Vagina (tissue), 2 donors: ENCODE measurements around the gene OR6X1. TPM values are rescaled to one million over a fixed set of nuclear protein-coding genes. Genes with fewer than 3 reads are reported as not detected.

Source experiments
- DNase-seq, 2 donors: peaks; one replicate each; pipeline ENCODE4 v3.0.0-alpha.2; 2017; ENCODE audit errors: extremely low spot score in 2 of 2
- H3K27ac ChIP-seq: fragments of 200-600 bp; sonication (generic); one replicate; pipeline ENCODE4 v1.5.1; 2019
- H3K27me3 ChIP-seq: fragments of 200-600 bp; sonication (generic); one replicate; pipeline ENCODE4 v1.5.1; 2019
- H3K36me3 ChIP-seq, 2 donors: fragments of 200-600 bp; sonication (generic); one replicate each; pipeline ENCODE4 v1.5.1; 2017 to 2019
- H3K4me1 ChIP-seq: fragments of 200-600 bp; sonication (generic); one replicate; pipeline ENCODE4 v1.5.1; 2019
- H3K4me3 ChIP-seq, 2 donors: fragments of 200-600 bp; sonication (generic); 1 replicate in 1 of 2; 2 replicates in 1 of 2; pipeline ENCODE4 v1.5.1; 2016 to 2019
- H3K9me3 ChIP-seq: fragments of 200-600 bp; sonication (generic); one replicate; pipeline ENCODE4 v1.5.1; 2019
- POLR2A ChIP-seq, 2 donors: fragments of 450-650 bp; IDR thresholded peaks; one replicate each; pipeline ENCODE4 v1.6.1; 2017; ENCODE audit warnings: antibody characterized with exemption in 2 of 2, mild to moderate bottlenecking in 2 of 2, moderate library complexity in 2 of 2
- POLR2AphosphoS5 ChIP-seq, 2 donors: sonication (generic); formaldehyde crosslinking; IDR thresholded peaks; one replicate each; pipeline ENCODE4 v1.9.0; 2017; ENCODE audit warnings: antibody characterized with exemption in 2 of 2, mild to moderate bottlenecking in 2 of 2, low read depth in 1 of 2; ENCODE audit not compliant: insufficient read depth in 1 of 2
- intact Hi-C: fragments of 100-400 bp; cut with DNase I; formaldehyde crosslinking; loops from one replicate; pipeline ENCODE4 v1.15.1; 2023
- total RNA-seq: library from RNA; depleted of rRNA; stranded (reverse); fragments of >200 nt; gene quantifications from one replicate; pipeline ENCODE4 v1.2.3, GENCODE V29; 2016
- TF ChIP-seq, protein P1 (sequence below), 3 experiments: fragments of 450-650 bp in 2 of 3; fragments of 200-600 bp in 1 of 3; sonication (generic) in 1 of 3; IDR thresholded peaks; one replicate each; pipeline ENCODE4 v1.5.1; 2017 to 2019; ENCODE audit warnings: antibody characterized with exemption in 3 of 3, mild to moderate bottlenecking in 2 of 3, moderate library complexity in 2 of 3

The OR6X1 gene
- total RNA-seq, 1 donor from 2014 or later, result not detected

GRCh38 chr11:123736769-123737168 lies 17.5 kb downstream of the OR6X1 start:
- H3K9me3 ChIP-seq, result no peaks in the 10 kb centered on the region
- no peak for TF ChIP-seq POLR2A (IDR thresholded peaks at IDR 0.05)
- no peak for TF ChIP-seq POLR2AphosphoS5 (IDR thresholded peaks at IDR 0.05; ENCODE audit: insufficient read depth in 1 of 2, low read depth in 1 of 2)
- TF ChIP-seq, protein P1, sequence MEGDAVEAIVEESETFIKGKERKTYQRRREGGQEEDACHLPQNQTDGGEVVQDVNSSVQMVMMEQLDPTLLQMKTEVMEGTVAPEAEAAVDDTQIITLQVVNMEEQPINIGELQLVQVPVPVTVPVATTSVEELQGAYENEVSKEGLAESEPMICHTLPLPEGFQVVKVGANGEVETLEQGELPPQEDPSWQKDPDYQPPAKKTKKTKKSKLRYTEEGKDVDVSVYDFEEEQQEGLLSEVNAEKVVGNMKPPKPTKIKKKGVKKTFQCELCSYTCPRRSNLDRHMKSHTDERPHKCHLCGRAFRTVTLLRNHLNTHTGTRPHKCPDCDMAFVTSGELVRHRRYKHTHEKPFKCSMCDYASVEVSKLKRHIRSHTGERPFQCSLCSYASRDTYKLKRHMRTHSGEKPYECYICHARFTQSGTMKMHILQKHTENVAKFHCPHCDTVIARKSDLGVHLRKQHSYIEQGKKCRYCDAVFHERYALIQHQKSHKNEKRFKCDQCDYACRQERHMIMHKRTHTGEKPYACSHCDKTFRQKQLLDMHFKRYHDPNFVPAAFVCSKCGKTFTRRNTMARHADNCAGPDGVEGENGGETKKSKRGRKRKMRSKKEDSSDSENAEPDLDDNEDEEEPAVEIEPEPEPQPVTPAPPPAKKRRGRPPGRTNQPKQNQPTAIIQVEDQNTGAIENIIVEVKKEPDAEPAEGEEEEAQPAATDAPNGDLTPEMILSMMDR (IDR thresholded peaks at IDR 0.05), result no peak
- no peak for DNase-seq
- H3K27ac ChIP-seq, result no peak overlapping the region
- peaks cover 0 to 5% of the 10 kb centered on the region in 2 donors for H3K36me3 ChIP-seq
- no peak overlapping the region for H3K4me3 ChIP-seq
- intact Hi-C loops, result no loop called here
- H3K27me3 ChIP-seq, result no peaks in the 10 kb centered on the region
- peaks cover 14% of the 10 kb centered on the region for H3K4me1 ChIP-seq

DNA sequence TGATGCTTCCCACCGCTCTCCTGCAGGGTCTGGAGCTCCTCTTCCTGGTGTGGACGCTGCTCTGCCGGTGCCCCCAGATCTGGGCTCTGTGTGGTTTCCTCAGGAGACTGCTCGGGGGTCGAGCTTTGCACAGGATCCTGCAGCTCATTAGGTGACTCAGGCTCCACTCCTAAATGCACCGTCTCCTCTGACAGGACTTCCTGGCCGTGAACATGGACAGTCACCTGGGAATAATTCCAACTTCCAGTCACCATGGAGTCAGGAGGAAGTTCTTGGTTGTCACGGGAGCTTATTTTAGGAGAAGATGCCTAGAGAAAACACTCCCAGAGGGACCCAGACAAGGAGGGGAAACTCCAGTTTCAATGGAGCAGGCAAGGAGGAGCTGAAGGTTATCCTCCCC lies 24.7 kb downstream of the OR6X1 start:
- H3K9me3 ChIP-seq, result no peaks in the 10 kb centered on the region
- H3K27ac ChIP-seq, result no peak overlapping the region
- H3K4me3 ChIP-seq, result no peak overlapping the region
- H3K4me1 ChIP-seq, result no peaks in the 10 kb centered on the region
- intact Hi-C loops, result no loop called here
- H3K36me3 ChIP-seq, result peaks cover 8 to 59% of the 10 kb centered on the region in 2 donors
- TF ChIP-seq, protein P1 (IDR thresholded peaks at IDR 0.05), result no peak
- no peak for TF ChIP-seq POLR2AphosphoS5 (IDR thresholded peaks at IDR 0.05; ENCODE audit: insufficient read depth in 1 of 2, low read depth in 1 of 2)
- no peak for TF ChIP-seq POLR2A (IDR thresholded peaks at IDR 0.05)
- H3K27me3 ChIP-seq, result no peaks in the 10 kb centered on the region
- DNase-seq, result no peak

GRCh38 chr11:123725995-123726655 lies 28.2 kb downstream of the OR6X1 start:
- Histone ChIP-seq H3K27me3 (no peaks in the 10 kb centered on the region), H3K36me3 (peaks cover 8 to 59% of the 10 kb centered on the region in 2 donors), H3K4me1 (no peaks in the 10 kb centered on the region), H3K4me3 (no peak overlapping the region), H3K27ac (no peak overlapping the region), H3K9me3 (no peaks in the 10 kb centered on the region)
- TF ChIP-seq, protein P1 (IDR thresholded peaks at IDR 0.05), result no peak
- TF ChIP-seq POLR2A (IDR thresholded peaks at IDR 0.05) (no peak), POLR2AphosphoS5 (IDR thresholded peaks at IDR 0.05; ENCODE audit: insufficient read depth in 1 of 2, low read depth in 1 of 2) (no peak)
- intact Hi-C loops, result no loop called here
- no peak for DNase-seq

GRCh38 chr11:123719452-123719851 lies 34.9 kb downstream of the OR6X1 start:
- no peaks in the 10 kb centered on the region for H3K27me3 ChIP-seq
- H3K9me3 ChIP-seq, result no peaks in the 10 kb centered on the region
- H3K4me1 ChIP-seq, result no peaks in the 10 kb centered on the region
- TF ChIP-seq POLR2A (IDR thresholded peaks at IDR 0.05) (no peak), POLR2AphosphoS5 (IDR thresholded peaks at IDR 0.05; ENCODE audit: insufficient read depth in 1 of 2, low read depth in 1 of 2) (no peak)
- TF ChIP-seq, protein P1 (IDR thresholded peaks at IDR 0.05), result no peak
- no peak for DNase-seq
- intact Hi-C loops, result no loop called here
- no peaks in the 10 kb centered on the region for H3K36me3 ChIP-seq
- no peak overlapping the region for H3K4me3 ChIP-seq
- no peak overlapping the region for H3K27ac ChIP-seq

DNA sequence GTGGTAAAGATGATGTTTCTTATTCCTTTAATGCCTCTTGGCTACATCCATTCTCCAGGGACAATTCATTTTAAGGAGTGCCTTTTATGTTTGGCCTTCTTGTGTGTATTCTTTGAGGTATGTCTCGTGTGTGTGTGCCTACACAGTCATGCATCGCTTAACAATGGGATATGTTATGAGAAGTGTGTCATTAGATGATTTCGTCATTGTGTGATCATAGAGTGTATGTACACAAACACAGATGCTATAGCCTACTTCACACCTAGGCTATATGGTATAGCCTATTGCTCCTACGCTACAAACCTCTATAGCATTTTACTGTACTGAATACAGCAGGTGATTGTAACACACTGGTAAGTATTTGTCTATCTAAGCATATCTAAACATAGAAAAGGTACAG lies 35.8 kb downstream of the OR6X1 start:
- no peak for TF ChIP-seq POLR2AphosphoS5 (IDR thresholded peaks at IDR 0.05; ENCODE audit: insufficient read depth in 1 of 2, low read depth in 1 of 2)
- intact Hi-C loops, result no loop called here
- Histone ChIP-seq H3K36me3 (no peaks in the 10 kb centered on the region), H3K4me3 (no peak overlapping the region), H3K27ac (no peak overlapping the region), H3K4me1 (no peaks in the 10 kb centered on the region), H3K27me3 (no peaks in the 10 kb centered on the region), H3K9me3 (no peaks in the 10 kb centered on the region)
- DNase-seq, result no peak
